GM23338 (cell line): ENCODE results near the gene CMSS1. TPM values are rescaled to one million over a fixed set of nuclear protein-coding genes. Genes with fewer than 3 reads are reported as not detected.

ENCODE experiments used
- ATAC-seq: fragments of 200-7000 bp; cut with Tn5 transposase; 3 replicates; pipeline ENCODE4 v1.9.1; 2020
- DNase-seq: peaks from one replicate; pipeline ENCODE4 v3.0.0-alpha.2; 2015; ENCODE audit warnings: low spot score
- H2AFZ ChIP-seq: fragments of 200-600 bp; sonication (generic); 2 replicates; pipeline ENCODE4 v1.8.0; 2016; ENCODE audit warnings: antibody characterized with exemption, mild to moderate bottlenecking, moderate library complexity
- H3F3A ChIP-seq: fragments of 200-600 bp; sonication (generic); replicated peaks from 2 replicates; pipeline ENCODE4 v1.8.0; 2017; ENCODE audit warnings: antibody characterized with exemption, mixed run types, low read depth
- H3K27ac ChIP-seq: fragments of 200-600 bp; sonication (generic); 2 replicates; pipeline ENCODE4 v1.6.1; 2016; ENCODE audit warnings: low read depth
- H3K27me3 ChIP-seq: fragments of 200-600 bp; sonication (generic); 2 replicates; pipeline ENCODE4 v1.8.0; 2016; ENCODE audit warnings: mild to moderate bottlenecking, mixed run types, moderate library complexity; ENCODE audit not compliant: insufficient read depth
- H3K36me3 ChIP-seq: fragments of 200-600 bp; sonication (generic); 2 replicates; pipeline ENCODE4 v1.8.0; 2016; ENCODE audit warnings: mild to moderate bottlenecking; ENCODE audit not compliant: insufficient read depth
- H3K4me1 ChIP-seq: fragments of 200-600 bp; sonication (generic); 2 replicates; pipeline ENCODE4 v1.8.0; 2016; ENCODE audit warnings: mild to moderate bottlenecking, moderate library complexity; ENCODE audit not compliant: insufficient read depth
- H3K4me2 ChIP-seq: fragments of 200-600 bp; sonication (generic); 2 replicates; pipeline ENCODE4 v1.7.1; 2017; ENCODE audit warnings: mixed run types
- H3K4me3 ChIP-seq: fragments of 200-600 bp; sonication (generic); 2 replicates; pipeline ENCODE4 v1.6.1; 2016; ENCODE audit warnings: mixed run types
- H3K79me2 ChIP-seq: fragments of 200-600 bp; sonication (generic); replicated peaks from 2 replicates; pipeline ENCODE4 v1.8.0; 2017; ENCODE audit warnings: mild to moderate bottlenecking; ENCODE audit not compliant: insufficient read depth
- H3K9me2 ChIP-seq: fragments of 200-600 bp; sonication (generic); 2 replicates; pipeline ENCODE4 v1.8.0; 2017; ENCODE audit not compliant: insufficient read depth
- H4K20me1 ChIP-seq: fragments of 200-600 bp; sonication (generic); replicated peaks from 2 replicates; pipeline ENCODE4 v1.8.0; 2017; ENCODE audit warnings: mild to moderate bottlenecking; ENCODE audit not compliant: insufficient read depth
- H3K27ac Mint-ChIP-seq: 2 replicates; pipeline ENCODE4 v1.8.0; 2020; ENCODE audit warnings: inconsistent platforms, mild to moderate bottlenecking, moderate library complexity, mixed read lengths
- H3K27me3 Mint-ChIP-seq: 3 replicates; pipeline ENCODE4 v1.8.0; 2022; ENCODE audit warnings: low read depth, mild to moderate bottlenecking, moderate library complexity, mixed read lengths, inconsistent platforms; ENCODE audit not compliant: insufficient read depth, poor library complexity
- H3K36me3 Mint-ChIP-seq: 3 replicates; pipeline ENCODE4 v1.8.0; 2021; ENCODE audit warnings: low read depth, mild to moderate bottlenecking, inconsistent platforms, moderate library complexity, mixed read lengths
- H3K4me1 Mint-ChIP-seq: 3 replicates; pipeline ENCODE4 v1.8.0; 2020; ENCODE audit warnings: mild to moderate bottlenecking, inconsistent platforms, mixed read lengths
- H3K4me3 Mint-ChIP-seq: 3 replicates; pipeline ENCODE4 v1.8.0; 2021; ENCODE audit warnings: moderate library complexity, mild to moderate bottlenecking, inconsistent platforms, mixed read lengths
- H3K9me3 Mint-ChIP-seq: 3 replicates; pipeline ENCODE4 v1.8.0; 2020; ENCODE audit warnings: moderate library complexity, mild to moderate bottlenecking, inconsistent platforms, mixed read lengths
- CTCF ChIP-seq, 2 experiments: fragments of 200-600 bp in 1 of 2; sonication (generic) in 1 of 2; conservative IDR thresholded peaks; 2 replicates each; pipeline versions ENCODE4 v1.5.1 to v1.6.1; 2016 to 2017; ENCODE audit warnings: antibody characterized with exemption in 2 of 2, low read depth in 2 of 2, mild to moderate bottlenecking in 2 of 2, moderate library complexity in 1 of 2
- ETS1 ChIP-seq: IDR thresholded peaks from 2 replicates; pipeline ENCODE4 v1.6.1; 2016; ENCODE audit warnings: antibody characterized with exemption
- ZNF462 ChIP-seq: fragments of 250-450 bp; sonication (Bioruptor Pico); IDR thresholded peaks from 2 replicates; pipeline ENCODE4 v1.5.0; 2020; ENCODE audit warnings: mild to moderate bottlenecking, moderate library complexity
- polyA plus RNA-seq: library from polyadenylated mRNA; unstranded; fragments of >200 nt; fragmentation: Nextera tagmentation; extraction: Ambion mirVana; gene quantifications from 2 replicates; pipeline ENCODE4 v1.2.1, GENCODE V29; 2016
- total RNA-seq: library from RNA; depleted of rRNA; stranded (reverse); fragments of >200 nt; shearing (Covaris generic); gene quantifications from 2 replicates; pipeline ENCODE4 v1.2.3, GENCODE V29; 2014

Gene CMSS1
- total and polyA plus RNA-seq, 2 experiments from 2014 or later, result 39.4 to 187 TPM

GRCh38 chr3:100043271-100043670, 225.6 kb downstream of the CMSS1 start:
- Histone ChIP-seq H4K20me1 (no peaks in the 10 kb centered on the region), H3K4me2 (no peak overlapping the region), H3K9me2 (no peaks in the 10 kb centered on the region), H3K4me1 (peaks cover 18% of the 10 kb centered on the region), H3K4me3 (no peak overlapping the region), H3K27ac (no peak overlapping the region), H3F3A (no peaks in the 10 kb centered on the region), H2AFZ (no peak overlapping the region), H3K79me2 (no peaks in the 10 kb centered on the region), H3K27me3 (no peaks in the 10 kb centered on the region), H3K36me3 (no peaks in the 10 kb centered on the region)
- H3K4me1 Mint-ChIP-seq, result peaks cover 33% of the 10 kb centered on the region
- ATAC-seq (no peak), DNase-seq (no peak)
- no peak for TF ChIP-seq CTCF (conservative IDR thresholded peaks at IDR 0.05; ENCODE audit: low read depth in 2 of 2)
- no peak for TF ChIP-seq ETS1
- no peak for TF ChIP-seq ZNF462 (CRISPR knock-in tag)
- no peaks in the 10 kb centered on the region for H3K9me3 Mint-ChIP-seq
- H3K27ac Mint-ChIP-seq, result no peak overlapping the region
- H3K4me3 Mint-ChIP-seq, result no peak overlapping the region
- H3K36me3 Mint-ChIP-seq, result no peaks in the 10 kb centered on the region
- peaks cover 3% of the 10 kb centered on the region for H3K27me3 Mint-ChIP-seq
